SK-N-SH (cell line): ENCODE data around the gene PLOD2. TPM values are rescaled to one million over a fixed set of nuclear protein-coding genes. Genes with fewer than 3 reads are reported as not detected.

Source experiments
- CTCF ChIA-PET: fragments of 300-600, 350-600 bp; formaldehyde crosslinking; extraction: SDS; loops from one replicate; lab custom pipeline; 2021; lab: Yijun Ruan, JAX
- POLR2A ChIA-PET: fragments of 350-600 bp; sonication (Branson Sonifier 250); formaldehyde crosslinking; extraction: SDS; loops from one replicate; lab custom pipeline; 2020; ENCODE audit warnings: antibody characterized with exemption, inconsistent platforms; lab: Yijun Ruan, JAX
- DNase-seq: peaks from one replicate; pipeline ENCODE4 v3.0.0; 2012
- H2AFZ ChIP-seq: fragments of 200-600 bp; sonication (generic); 2 replicates; pipeline ENCODE4 v1.8.1; 2016; ENCODE audit warnings: antibody characterized with exemption, mild to moderate bottlenecking, low read depth
- H3F3A ChIP-seq: fragments of 200-600 bp; sonication (generic); replicated peaks from 2 replicates; pipeline ENCODE3; 2016; ENCODE audit warnings: antibody characterized with exemption, mild to moderate bottlenecking; ENCODE audit not compliant: insufficient read depth
- H3K27ac ChIP-seq, 2 experiments: fragments of 200-500 bp in 1 of 2; fragments of 200-600 bp in 1 of 2; sonication (Bioruptor generic) in 1 of 2; sonication (generic), shearing (Covaris generic) in 1 of 2; 2 replicates each; pipeline versions ENCODE4 v1.5.1 to v1.6.1; 2014 to 2016; ENCODE audit warnings: low read depth in 2 of 2, inconsistent platforms in 1 of 2, low read length in 1 of 2, mild to moderate bottlenecking in 1 of 2, mixed read lengths in 1 of 2
- H3K27me3 ChIP-seq: fragments of 200-600 bp; sonication (generic), shearing (Covaris generic); 2 replicates; pipeline ENCODE4 v1.6.1; 2016; ENCODE audit warnings: mixed run types; ENCODE audit not compliant: insufficient read depth
- H3K36me3 ChIP-seq, 2 experiments: fragments of 200-500 bp in 1 of 2; fragments of 200-600 bp in 1 of 2; sonication (Bioruptor generic) in 1 of 2; sonication (generic) in 1 of 2; replicated peaks in 1 of 2; 2 replicates each; pipeline versions ENCODE3 to v1.5.1; 2014 to 2016; ENCODE audit warnings: low read length in 1 of 2, mild to moderate bottlenecking in 1 of 2; ENCODE audit not compliant: insufficient read depth in 2 of 2, control insufficient read depth in 1 of 2
- H3K4me1 ChIP-seq, 2 experiments: fragments of 200-500 bp in 1 of 2; fragments of 200-600 bp in 1 of 2; sonication (Bioruptor generic) in 1 of 2; sonication (generic), shearing (Covaris generic) in 1 of 2; 2 replicates each; pipeline versions ENCODE4 v1.5.1 to v1.6.1; 2014 to 2016; ENCODE audit warnings: low read depth in 1 of 2, low read length in 1 of 2, mixed run types in 1 of 2; ENCODE audit not compliant: insufficient read depth in 2 of 2, control insufficient read depth in 1 of 2
- H3K4me2 ChIP-seq: fragments of 200-600 bp; sonication (generic), shearing (Covaris generic); 2 replicates; pipeline ENCODE4 v1.6.1; 2017; ENCODE audit warnings: mixed run types
- H3K4me3 ChIP-seq, 2 experiments: fragments of 200-500 bp in 1 of 2; fragments of 200-600 bp in 1 of 2; sonication (Bioruptor generic) in 1 of 2; sonication (generic), shearing (Covaris generic) in 1 of 2; 2 replicates each; pipeline versions ENCODE4 v1.5.1 to v1.8.1; 2014 to 2016; ENCODE audit warnings: low read depth in 2 of 2, inconsistent platforms in 1 of 2, low read length in 1 of 2, mild to moderate bottlenecking in 1 of 2, mixed read lengths in 1 of 2, moderate library complexity in 1 of 2
- H3K79me2 ChIP-seq: fragments of 200-600 bp; sonication (generic); 2 replicates; pipeline ENCODE4 v1.8.1; 2017; ENCODE audit warnings: mild to moderate bottlenecking; ENCODE audit not compliant: insufficient read depth
- H3K9ac ChIP-seq: fragments of 200-600 bp; sonication (generic); 2 replicates; pipeline ENCODE4 v1.6.1; 2017; ENCODE audit warnings: mixed run types
- H3K9me2 ChIP-seq: fragments of 200-600 bp; sonication (generic); 2 replicates; pipeline ENCODE4 v1.6.1; 2017; ENCODE audit warnings: mixed run types
- H3K9me3 ChIP-seq: fragments of 200-600 bp; sonication (generic); 2 replicates; pipeline ENCODE4 v1.6.1; 2017; ENCODE audit warnings: mixed run types, mild to moderate bottlenecking, moderate library complexity
- H4K20me1 ChIP-seq: fragments of 200-600 bp; sonication (generic); 2 replicates; pipeline ENCODE4 v1.6.1; 2017; ENCODE audit warnings: mild to moderate bottlenecking, mixed run types; ENCODE audit not compliant: insufficient read depth
- EZH2phosphoT487 ChIP-seq: fragments of 200-600 bp; sonication (generic); IDR thresholded peaks from 2 replicates; pipeline ENCODE4 v1.6.1; 2017; ENCODE audit warnings: low read depth, mixed run types, mild to moderate bottlenecking, antibody characterized with exemption, moderate library complexity, borderline replicate concordance
- GATA2 ChIP-seq: sonication (generic); formaldehyde crosslinking; IDR thresholded peaks from 2 replicates; pipeline ENCODE4 v1.5.0; 2020; ENCODE audit warnings: mild to moderate bottlenecking, missing genetic modification reagents
- JUND ChIP-seq: IDR thresholded peaks from 2 replicates; pipeline ENCODE4 v1.4.0; 2012
- MEF2A ChIP-seq: IDR thresholded peaks from 2 replicates; pipeline ENCODE4 v1.4.0; 2012; ENCODE audit warnings: low read depth, borderline replicate concordance
- MXI1 ChIP-seq: IDR thresholded peaks from 2 replicates; pipeline ENCODE4 v1.6.1; 2012; ENCODE audit warnings: mild to moderate bottlenecking, low read depth, low read length, improper control_type of control experiment
- NRF1 ChIP-seq: IDR thresholded peaks from 2 replicates; pipeline ENCODE4 v1.6.1; 2012; ENCODE audit warnings: low read depth, mild to moderate bottlenecking, low read length
- RCOR1 ChIP-seq: fragments of 150-350 bp; IDR thresholded peaks from 2 replicates; pipeline ENCODE4 v1.6.1; 2017; ENCODE audit warnings: antibody characterized with exemption, low read length
- SIN3A ChIP-seq: IDR thresholded peaks from 2 replicates; pipeline ENCODE4 v1.6.1; 2012; ENCODE audit warnings: low read depth, mild to moderate bottlenecking, low read length, moderate library complexity, borderline replicate concordance
- TCF12 ChIP-seq: IDR thresholded peaks from 2 replicates; pipeline ENCODE4 v1.4.0; 2012
- WGBS: methylation state at CpG from one replicate; pipeline ENCODE4 v1.1.6; 2017; ENCODE audit warnings: low lambda C conversion rate; 5-methylcytosine and 5-hydroxymethylcytosine counted together
- polyA plus RNA-seq, 3 experiments: library from polyadenylated mRNA; depleted of rRNA; stranded (reverse); fragments of >200 nt; gene quantifications; 2 replicates each; pipeline ENCODE4 v1.2.3, GENCODE V29; 2012
- TF ChIP-seq, protein P1 (sequence below): fragments of 150-350 bp; IDR thresholded peaks from 2 replicates; pipeline ENCODE4 v1.6.1; 2016; ENCODE audit warnings: mild to moderate bottlenecking, low read depth, low read length
- TF ChIP-seq, protein P2 (sequence below): IDR thresholded peaks from 2 replicates; pipeline ENCODE4 v1.6.1; 2012; ENCODE audit warnings: mild to moderate bottlenecking, low read depth, low read length, moderate library complexity
- TF ChIP-seq, protein P3 (sequence below): fragments of 200-600 bp; sonication (generic); IDR thresholded peaks from 2 replicates; pipeline ENCODE4 v1.6.1; 2017; ENCODE audit warnings: antibody characterized with exemption, mild to moderate bottlenecking, moderate library complexity
- TF ChIP-seq, protein P4 (sequence below): IDR thresholded peaks from 2 replicates; pipeline ENCODE4 v1.4.0; 2012; ENCODE audit warnings: low read depth, borderline replicate concordance

The PLOD2 gene
- polyA plus RNA-seq, 1 of the 3 experiments (the other 2 are of a cell fraction), result 0.58 TPM

DNA sequence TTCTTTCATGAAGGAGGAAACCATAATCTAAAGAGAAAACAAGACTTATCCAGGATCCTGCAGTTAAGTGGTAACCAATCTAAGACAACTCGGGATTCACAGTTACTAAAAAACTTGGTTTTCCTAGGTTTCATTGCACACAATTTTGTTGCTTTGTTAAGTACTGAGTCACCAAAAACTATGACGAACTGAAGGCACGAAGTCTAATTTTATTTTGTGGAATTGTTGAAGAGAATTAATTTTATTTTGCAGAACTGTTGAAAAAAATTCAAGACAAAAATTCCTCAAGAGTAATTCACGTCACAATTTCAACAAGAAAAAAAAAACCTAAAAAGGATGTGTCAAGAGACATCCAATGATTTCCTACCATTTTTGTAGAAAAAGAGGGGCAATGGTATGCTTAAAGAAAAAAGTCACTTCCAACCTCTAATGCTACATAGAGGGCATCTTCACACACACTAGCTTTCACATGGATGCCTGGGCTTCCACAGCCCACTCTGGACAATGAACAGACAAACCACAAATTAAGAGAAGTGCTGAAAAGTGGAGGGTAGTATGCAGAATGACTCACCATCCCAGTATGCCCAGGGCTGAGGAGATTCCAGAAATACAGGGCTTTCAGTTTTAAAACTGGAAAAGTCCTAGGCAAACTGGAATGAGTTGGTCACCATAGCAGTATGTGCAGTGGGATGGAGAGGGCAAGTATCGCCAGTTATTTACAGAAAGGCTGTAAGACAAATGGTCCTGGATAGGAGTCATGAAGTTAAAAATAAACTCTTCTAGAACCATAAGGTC, 29.2 kb downstream of the PLOD2 start:
- TF ChIP-seq MXI1, result no peak
- TF ChIP-seq GATA2 (CRISPR knock-in tag), result no peak
- TF ChIP-seq, protein P1, sequence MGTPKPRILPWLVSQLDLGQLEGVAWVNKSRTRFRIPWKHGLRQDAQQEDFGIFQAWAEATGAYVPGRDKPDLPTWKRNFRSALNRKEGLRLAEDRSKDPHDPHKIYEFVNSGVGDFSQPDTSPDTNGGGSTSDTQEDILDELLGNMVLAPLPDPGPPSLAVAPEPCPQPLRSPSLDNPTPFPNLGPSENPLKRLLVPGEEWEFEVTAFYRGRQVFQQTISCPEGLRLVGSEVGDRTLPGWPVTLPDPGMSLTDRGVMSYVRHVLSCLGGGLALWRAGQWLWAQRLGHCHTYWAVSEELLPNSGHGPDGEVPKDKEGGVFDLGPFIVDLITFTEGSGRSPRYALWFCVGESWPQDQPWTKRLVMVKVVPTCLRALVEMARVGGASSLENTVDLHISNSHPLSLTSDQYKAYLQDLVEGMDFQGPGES, result no peak
- TF ChIP-seq, protein P2, sequence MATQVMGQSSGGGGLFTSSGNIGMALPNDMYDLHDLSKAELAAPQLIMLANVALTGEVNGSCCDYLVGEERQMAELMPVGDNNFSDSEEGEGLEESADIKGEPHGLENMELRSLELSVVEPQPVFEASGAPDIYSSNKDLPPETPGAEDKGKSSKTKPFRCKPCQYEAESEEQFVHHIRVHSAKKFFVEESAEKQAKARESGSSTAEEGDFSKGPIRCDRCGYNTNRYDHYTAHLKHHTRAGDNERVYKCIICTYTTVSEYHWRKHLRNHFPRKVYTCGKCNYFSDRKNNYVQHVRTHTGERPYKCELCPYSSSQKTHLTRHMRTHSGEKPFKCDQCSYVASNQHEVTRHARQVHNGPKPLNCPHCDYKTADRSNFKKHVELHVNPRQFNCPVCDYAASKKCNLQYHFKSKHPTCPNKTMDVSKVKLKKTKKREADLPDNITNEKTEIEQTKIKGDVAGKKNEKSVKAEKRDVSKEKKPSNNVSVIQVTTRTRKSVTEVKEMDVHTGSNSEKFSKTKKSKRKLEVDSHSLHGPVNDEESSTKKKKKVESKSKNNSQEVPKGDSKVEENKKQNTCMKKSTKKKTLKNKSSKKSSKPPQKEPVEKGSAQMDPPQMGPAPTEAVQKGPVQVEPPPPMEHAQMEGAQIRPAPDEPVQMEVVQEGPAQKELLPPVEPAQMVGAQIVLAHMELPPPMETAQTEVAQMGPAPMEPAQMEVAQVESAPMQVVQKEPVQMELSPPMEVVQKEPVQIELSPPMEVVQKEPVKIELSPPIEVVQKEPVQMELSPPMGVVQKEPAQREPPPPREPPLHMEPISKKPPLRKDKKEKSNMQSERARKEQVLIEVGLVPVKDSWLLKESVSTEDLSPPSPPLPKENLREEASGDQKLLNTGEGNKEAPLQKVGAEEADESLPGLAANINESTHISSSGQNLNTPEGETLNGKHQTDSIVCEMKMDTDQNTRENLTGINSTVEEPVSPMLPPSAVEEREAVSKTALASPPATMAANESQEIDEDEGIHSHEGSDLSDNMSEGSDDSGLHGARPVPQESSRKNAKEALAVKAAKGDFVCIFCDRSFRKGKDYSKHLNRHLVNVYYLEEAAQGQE, result no peak
- TF ChIP-seq EZH2phosphoT487, result no peak
- no peak for TF ChIP-seq JUND
- TF ChIP-seq, protein P3, sequence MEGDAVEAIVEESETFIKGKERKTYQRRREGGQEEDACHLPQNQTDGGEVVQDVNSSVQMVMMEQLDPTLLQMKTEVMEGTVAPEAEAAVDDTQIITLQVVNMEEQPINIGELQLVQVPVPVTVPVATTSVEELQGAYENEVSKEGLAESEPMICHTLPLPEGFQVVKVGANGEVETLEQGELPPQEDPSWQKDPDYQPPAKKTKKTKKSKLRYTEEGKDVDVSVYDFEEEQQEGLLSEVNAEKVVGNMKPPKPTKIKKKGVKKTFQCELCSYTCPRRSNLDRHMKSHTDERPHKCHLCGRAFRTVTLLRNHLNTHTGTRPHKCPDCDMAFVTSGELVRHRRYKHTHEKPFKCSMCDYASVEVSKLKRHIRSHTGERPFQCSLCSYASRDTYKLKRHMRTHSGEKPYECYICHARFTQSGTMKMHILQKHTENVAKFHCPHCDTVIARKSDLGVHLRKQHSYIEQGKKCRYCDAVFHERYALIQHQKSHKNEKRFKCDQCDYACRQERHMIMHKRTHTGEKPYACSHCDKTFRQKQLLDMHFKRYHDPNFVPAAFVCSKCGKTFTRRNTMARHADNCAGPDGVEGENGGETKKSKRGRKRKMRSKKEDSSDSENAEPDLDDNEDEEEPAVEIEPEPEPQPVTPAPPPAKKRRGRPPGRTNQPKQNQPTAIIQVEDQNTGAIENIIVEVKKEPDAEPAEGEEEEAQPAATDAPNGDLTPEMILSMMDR, result no peak
- no peak; the same call in 1 of the 2 replicates for TF ChIP-seq TCF12
- TF ChIP-seq, protein P4, sequence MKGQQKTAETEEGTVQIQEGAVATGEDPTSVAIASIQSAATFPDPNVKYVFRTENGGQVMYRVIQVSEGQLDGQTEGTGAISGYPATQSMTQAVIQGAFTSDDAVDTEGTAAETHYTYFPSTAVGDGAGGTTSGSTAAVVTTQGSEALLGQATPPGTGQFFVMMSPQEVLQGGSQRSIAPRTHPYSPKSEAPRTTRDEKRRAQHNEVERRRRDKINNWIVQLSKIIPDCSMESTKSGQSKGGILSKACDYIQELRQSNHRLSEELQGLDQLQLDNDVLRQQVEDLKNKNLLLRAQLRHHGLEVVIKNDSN, result no peak
- no peak for TF ChIP-seq NRF1
- no peak for TF ChIP-seq MEF2A
- no peak for TF ChIP-seq RCOR1
- TF ChIP-seq SIN3A, result no peak
- ChIA-PET CTCF (no interaction called here), POLR2A (no interaction called here)
- no peaks in the 10 kb centered on the region for H3K9me2 ChIP-seq
- 12% methylated on average over 5 of the region's 5 CpGs for WGBS
- H3K36me3 ChIP-seq, result no peaks in the 10 kb centered on the region
- H3K27ac ChIP-seq, result peak overlapping the region in 1 of 2 experiments; percentile 39; a peak in 2 of 4 replicates
- no peaks in the 10 kb centered on the region for H3K79me2 ChIP-seq
- no peaks in the 10 kb centered on the region for H4K20me1 ChIP-seq
- H3K4me2 ChIP-seq, result no peak overlapping the region
- H3F3A ChIP-seq, result no peaks in the 10 kb centered on the region
- H3K27me3 ChIP-seq, result no peaks in the 10 kb centered on the region
- H3K9ac ChIP-seq, result no peak overlapping the region
- no peaks in the 10 kb centered on the region for H3K4me1 ChIP-seq
- DNase-seq, result no peak
- H3K9me3 ChIP-seq, result no peaks in the 10 kb centered on the region
- no peak overlapping the region for H2AFZ ChIP-seq
- H3K4me3 ChIP-seq, result no peak overlapping the region
